ENCODE data around the gene TNFRSF1A.
"Not testable (repeated sequence)": the region's sequence is repeated elsewhere in the genome, so short reads cannot be mapped to it uniquely, and the experiment has no call there.

Gene TNFRSF1A

GRCh38 chr12:6295094-6295811, 46.6 kb downstream of the TNFRSF1A start:
- peak; percentile 43 for DNase-seq

- no peak for DNase-seq
Observed at GRCh38 chr12:6294156-6295093, 47.5 kb downstream of the TNFRSF1A start.

- DNase-seq = no peak
Observed at GRCh38 chr12:6292606-6293005, 49.3 kb downstream of the TNFRSF1A start.

- DNase-seq = not testable (repeated sequence)
Observed at GRCh38 chr12:6289906-6290305, 52.0 kb downstream of the TNFRSF1A start.

- not testable (repeated sequence) for DNase-seq
Observed at GRCh38 chr12:6289081-6289480, 52.8 kb downstream of the TNFRSF1A start.

- DNase-seq = no peak
Observed at GRCh38 chr12:6288235-6288634, 53.6 kb downstream of the TNFRSF1A start.

GRCh38 chr12:6285532-6286306, 56.2 kb downstream of the TNFRSF1A start:
- DNase-seq = no peak

GRCh38 chr12:6285063-6285477, 56.8 kb downstream of the TNFRSF1A start:
- peak; percentile 91 for DNase-seq

- DNase-seq = no peak
Observed at GRCh38 chr12:6284273-6284672, 57.6 kb downstream of the TNFRSF1A start.

GRCh38 chr12:6282453-6282840, 59.4 kb downstream of the TNFRSF1A start:
- no peak for DNase-seq

- DNase-seq = no peak
Observed at GRCh38 chr12:6281081-6281809, 60.6 kb downstream of the TNFRSF1A start.

GRCh38 chr12:6280672-6281071, 61.2 kb downstream of the TNFRSF1A start:
- DNase-seq = no peak

- DNase-seq = no peak
Observed at GRCh38 chr12:6280053-6280469, 61.8 kb downstream of the TNFRSF1A start.

- DNase-seq = no peak
Observed at GRCh38 chr12:6279631-6280030, 62.2 kb downstream of the TNFRSF1A start.

- no peak for DNase-seq
Observed at GRCh38 chr12:6279256-6279628, 62.6 kb downstream of the TNFRSF1A start.
